GM12878 (cell line): ENCODE results near the gene AGRP. TPM values are rescaled to one million over a fixed set of nuclear protein-coding genes. Genes with fewer than 3 reads are reported as not detected.
A peak's percentile ranks its signal among the peaks of the same experiment; 100 is the strongest.

ENCODE experiments used
- ATAC-seq: fragments of 200-7000 bp; cut with Tn5 transposase; 3 replicates; pipeline ENCODE4 v1.9.1; 2020; ENCODE audit warnings: mild to moderate bottlenecking, moderate library complexity
- BruUV-seq: library from RNA; stranded (reverse); fragments of 400-500 nt; replicated peaks from 2 replicates; lab custom pipeline; 2021; lab: Mats Ljungman, UMichigan
- CTCF ChIA-PET: fragments of 300-600 bp; sonication (Branson Sonifier 250); formaldehyde crosslinking; extraction: SDS; loops from one replicate; lab custom pipeline; 2021; ENCODE audit warnings: inconsistent platforms; lab: Yijun Ruan, JAX
- POLR2A ChIA-PET: fragments of 350-600 bp; formaldehyde crosslinking; extraction: SDS; loops from one replicate; lab custom pipeline; 2021; ENCODE audit warnings: inconsistent platforms; lab: Charles Lee
- RAD21 ChIA-PET: fragments of 300-600 bp; sonication (Branson Sonifier 250); formaldehyde crosslinking; loops from one replicate; lab custom pipeline; 2023; ENCODE audit warnings: antibody characterized with exemption; ENCODE audit not compliant: unreplicated experiment; lab: Charles Lee
- SMC1A ChIA-PET: fragments of 300-600 bp; sonication (Branson Sonifier 250); formaldehyde crosslinking; loops from one replicate; lab custom pipeline; 2023; ENCODE audit not compliant: unreplicated experiment, uncharacterized antibody; lab: Charles Lee
- DNase-seq: peaks from one replicate; pipeline ENCODE4 v3.0.0-alpha.2; 2011; ENCODE audit warnings: low read depth, low spot score
- FAIRE-seq: peaks from 3 replicates; lab custom pipeline; 2011; peaks lifted over from hg19 to GRCh38; lab: Jason Lieb, UNC
- H2AFZ ChIP-seq: 2 replicates; pipeline ENCODE4 v1.6.0; 2011; ENCODE audit warnings: low read depth, low read length, control low read depth; ENCODE audit not compliant: control insufficient read depth
- H3K27ac ChIP-seq: 2 replicates; pipeline ENCODE4 v1.5.1; 2011; ENCODE audit warnings: control low read depth; ENCODE audit not compliant: control insufficient read depth, insufficient read depth
- H3K27me3 ChIP-seq, 2 experiments: replicated peaks in 1 of 2; 2 replicates each; pipeline versions ENCODE4 v1.6.0 to v1.6.1; 2011; ENCODE audit warnings: low read length in 1 of 2; ENCODE audit not compliant: control insufficient read depth in 2 of 2, insufficient read depth in 2 of 2
- H3K36me3 ChIP-seq, 2 experiments: 2 replicates each; pipeline ENCODE4 v1.5.1; 2011; ENCODE audit warnings: low read length in 1 of 2; ENCODE audit not compliant: control insufficient read depth in 2 of 2, insufficient read depth in 2 of 2
- H3K4me1 ChIP-seq: 2 replicates; pipeline ENCODE4 v1.6.1; 2011; ENCODE audit warnings: mild to moderate bottlenecking, low read length, moderate library complexity, mixed read lengths; ENCODE audit not compliant: control insufficient read depth, insufficient read depth
- H3K4me2 ChIP-seq: 2 replicates; pipeline ENCODE4 v1.6.0; 2011; ENCODE audit warnings: control low read depth; ENCODE audit not compliant: control insufficient read depth, insufficient read depth
- H3K4me3 ChIP-seq: fragments of 200-600 bp; sonication (generic); 2 replicates; pipeline ENCODE4 v1.5.1; 2016
- H3K79me2 ChIP-seq: 2 replicates; pipeline ENCODE4 v1.6.0; 2011; ENCODE audit warnings: low read length; ENCODE audit not compliant: control insufficient read depth, insufficient read depth
- H3K9ac ChIP-seq: 2 replicates; pipeline ENCODE4 v1.8.0; 2011; ENCODE audit warnings: low read length, control low read depth, mixed read lengths; ENCODE audit not compliant: control insufficient read depth, insufficient read depth
- H3K9me3 ChIP-seq: replicated peaks from 3 replicates; pipeline ENCODE4 v1.5.1; 2011; ENCODE audit warnings: mild to moderate bottlenecking, low read length; ENCODE audit not compliant: control insufficient read depth, insufficient read depth
- H4K20me1 ChIP-seq: 2 replicates; pipeline ENCODE4 v1.6.0; 2011; ENCODE audit not compliant: control insufficient read depth, insufficient read depth
- POLR2A ChIP-seq: IDR thresholded peaks from 2 replicates; pipeline ENCODE4 v1.6.1; 2011; ENCODE audit warnings: low read depth, mild to moderate bottlenecking, low read length
- WGBS: methylation state at CpG from one replicate; pipeline ENCODE4 v1.1.6; 2016; ENCODE audit warnings: low lambda C conversion rate; ENCODE audit not compliant: insufficient replicate concordance, insufficient coverage; ENCODE audit errors: missing lambda C conversion rate; 5-methylcytosine and 5-hydroxymethylcytosine counted together
- in situ Hi-C: fragments of 300-500 bp; cut with MboI; formaldehyde crosslinking; loops from 9 replicates; pipeline ENCODE4 v1.14.3; 2018; ENCODE audit warnings: mixed read lengths
- intact Hi-C: fragments of 100-400 bp; cut with micrococcal nuclease; formaldehyde crosslinking; loops from one replicate; pipeline ENCODE4 v1.14.2; 2022; ENCODE audit not compliant: unreplicated experiment
- polyA plus RNA-seq, 11 experiments: library from polyadenylated mRNA; depleted of rRNA in 4 of 11; unstranded in 6 of 11; stranded (reverse) in 5 of 11; fragments of >200 nt; fragmentation: Nextera tagmentation in 4 of 11; fragmentation: Illumina TruSeq in 1 of 11; extraction: Ambion mirVana in 4 of 11; extraction: Trizol in 1 of 11; gene quantifications; 1 replicate in 1 of 11; 2 replicates in 10 of 11; pipeline versions ENCODE4 v1.2.1 to v1.2.3, GENCODE V29; 2011 to 2016; ENCODE audit warnings: inconsistent platforms in 2 of 11, missing spikeins in 2 of 11, low read depth in 1 of 11
- total RNA-seq, 4 experiments: library from RNA; depleted of rRNA in 3 of 4; stranded (reverse); fragments of >200 nt in 3 of 4; fragmentation: Illumina TruSeq in 1 of 4; extraction: Trizol in 1 of 4; gene quantifications; 2 replicates each; pipeline versions ENCODE4 v1.2.1 to v1.2.3, GENCODE V29; 2013 to 2021
- TF ChIP-seq, protein P1 (sequence below): IDR thresholded peaks from 2 replicates; pipeline ENCODE4 v1.6.1; 2011; ENCODE audit warnings: mild to moderate bottlenecking, low read depth, low read length, moderate library complexity; ENCODE audit not compliant: insufficient replicate concordance
- TF ChIP-seq, protein P2 (sequence below): IDR thresholded peaks from 2 replicates; pipeline ENCODE4 v1.6.1; 2011; ENCODE audit warnings: borderline replicate concordance, low read depth, mild to moderate bottlenecking, moderate library complexity, low read length; ENCODE audit not compliant: insufficient read depth, poor library complexity, severe bottlenecking

The AGRP gene
- total and polyA plus RNA-seq, 10 of the 15 experiments (the other 5 are each of a cell fraction or from before 2014, with no cell fraction given) = 0.16 to 0.75 (median 0.53) TPM; not detected in 6

DNA sequence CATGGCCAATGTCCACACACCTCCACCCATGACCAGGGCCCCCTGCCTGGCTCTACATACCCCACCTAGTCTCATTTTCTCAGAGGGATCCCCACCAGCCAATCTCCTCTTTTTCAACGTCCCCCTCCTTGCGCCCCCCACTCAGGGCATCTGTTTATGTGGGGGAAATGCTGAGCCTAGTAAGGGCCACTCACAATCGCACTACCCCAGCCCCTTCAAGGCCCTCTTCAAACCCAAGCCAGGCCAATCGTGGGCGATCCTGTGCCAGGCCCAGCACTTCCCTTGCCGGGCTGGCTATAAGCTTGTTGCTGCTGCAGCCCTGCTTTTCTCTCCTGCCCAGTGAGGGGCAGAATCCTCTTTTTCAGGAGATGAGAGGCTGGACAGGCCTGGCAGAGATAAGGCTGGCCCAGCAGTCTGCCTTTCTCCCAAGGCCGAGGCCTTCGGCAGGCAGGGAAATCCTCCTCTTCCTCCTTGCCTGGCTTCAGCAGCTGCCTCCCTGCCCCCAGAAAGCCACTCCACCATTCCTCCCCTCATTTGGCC lies 36.3 kb downstream of the AGRP start:
- Histone ChIP-seq H4K20me1 (0 out of 2 replicates have a peak, but pooled peaks cover 4% of the 10 kb centered on the region), H3K4me1 (no peaks in the 10 kb centered on the region), H3K36me3 (peaks cover 7 to 16% of the 10 kb centered on the region in 2 experiments), H3K27me3 (no peaks in the 10 kb centered on the region), H3K27ac (no peak overlapping the region), H3K79me2 (no peaks in the 10 kb centered on the region), H3K9me3 (no peaks in the 10 kb centered on the region), H3K4me2 (no peak overlapping the region), H3K4me3 (no peak overlapping the region), H2AFZ (no peak overlapping the region), H3K9ac (no peak overlapping the region)
- no TSS peak for BruUV-seq
- no peak for ATAC-seq
- ChIA-PET RAD21 (interaction anchor here (1.0 to 1.9 kb wide), 5 partner anchors 18 to 186 kb away, joined by 3 to 18 read pairs (median 4); no protein-coding TSS in a partner anchor), CTCF (interaction anchor here (0.6 to 7.7 kb wide), 15 partner anchors 9 to 186 kb away, joined by 3 to 84 read pairs (median 4); no protein-coding TSS in a partner anchor), SMC1A (interaction anchor here (1.3 to 2.5 kb wide), 3 partner anchors 17 to 19 kb away, joined by 3 to 13 read pairs (median 8); no protein-coding TSS in a partner anchor), POLR2A (no interaction called here)
- no peak for TF ChIP-seq POLR2A
- TF ChIP-seq, protein P1, sequence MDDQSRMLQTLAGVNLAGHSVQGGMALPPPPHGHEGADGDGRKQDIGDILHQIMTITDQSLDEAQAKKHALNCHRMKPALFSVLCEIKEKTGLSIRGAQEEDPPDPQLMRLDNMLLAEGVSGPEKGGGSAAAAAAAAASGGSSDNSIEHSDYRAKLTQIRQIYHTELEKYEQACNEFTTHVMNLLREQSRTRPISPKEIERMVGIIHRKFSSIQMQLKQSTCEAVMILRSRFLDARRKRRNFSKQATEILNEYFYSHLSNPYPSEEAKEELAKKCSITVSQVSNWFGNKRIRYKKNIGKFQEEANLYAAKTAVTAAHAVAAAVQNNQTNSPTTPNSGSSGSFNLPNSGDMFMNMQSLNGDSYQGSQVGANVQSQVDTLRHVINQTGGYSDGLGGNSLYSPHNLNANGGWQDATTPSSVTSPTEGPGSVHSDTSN = peak; percentile 27
- TF ChIP-seq, protein P2, sequence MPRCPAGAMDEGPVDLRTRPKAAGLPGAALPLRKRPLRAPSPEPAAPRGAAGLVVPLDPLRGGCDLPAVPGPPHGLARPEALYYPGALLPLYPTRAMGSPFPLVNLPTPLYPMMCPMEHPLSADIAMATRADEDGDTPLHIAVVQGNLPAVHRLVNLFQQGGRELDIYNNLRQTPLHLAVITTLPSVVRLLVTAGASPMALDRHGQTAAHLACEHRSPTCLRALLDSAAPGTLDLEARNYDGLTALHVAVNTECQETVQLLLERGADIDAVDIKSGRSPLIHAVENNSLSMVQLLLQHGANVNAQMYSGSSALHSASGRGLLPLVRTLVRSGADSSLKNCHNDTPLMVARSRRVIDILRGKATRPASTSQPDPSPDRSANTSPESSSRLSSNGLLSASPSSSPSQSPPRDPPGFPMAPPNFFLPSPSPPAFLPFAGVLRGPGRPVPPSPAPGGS = peak; percentile 73
- no peak for FAIRE-seq
- DNase-seq = no peak
- 96% methylated on average over 8 of the region's 8 CpGs for WGBS
- intact Hi-C loops (loop anchor here (1.0 kb wide), 1 partner anchor 19 kb away; no protein-coding TSS in a partner anchor), in situ Hi-C loops (no loop called here)
